Lung (tissue), 12 donors: ENCODE measurements around the gene CDH1. TPM values are rescaled to one million over a fixed set of nuclear protein-coding genes. Genes with fewer than 3 reads are reported as not detected.
A peak's percentile ranks its signal among the peaks of the same experiment; 100 is the strongest.

ENCODE experiments used
- ATAC-seq: fragments of 200-7000 bp; cut with Tn5 transposase; one replicate; pipeline ENCODE4 v1.9.1; 2020; ENCODE audit warnings: moderate number of reproducible peaks; ENCODE audit not compliant: insufficient read depth, low FRiP score
- DNase-seq, 3 donors: peaks; one replicate each; pipeline ENCODE4 v3.0.0-alpha.2; 2013 to 2017
- H3K27ac ChIP-seq, 2 donors: one replicate each; pipeline ENCODE4 v1.5.1; 2013; ENCODE audit warnings: mild to moderate bottlenecking in 2 of 2, moderate library complexity in 2 of 2, control low read depth in 1 of 2, inconsistent platforms in 1 of 2, low read depth in 1 of 2, low read length in 1 of 2
- H3K27me3 ChIP-seq, 3 donors: one replicate each; pipeline ENCODE4 v1.5.1; 2013; ENCODE audit warnings: low read length in 2 of 3; ENCODE audit not compliant: control insufficient read depth in 3 of 3, insufficient read depth in 3 of 3
- H3K36me3 ChIP-seq, 4 donors: one replicate each; pipeline ENCODE4 v1.5.1; 2013; ENCODE audit warnings: low read length in 4 of 4, mild to moderate bottlenecking in 1 of 4, moderate library complexity in 1 of 4; ENCODE audit not compliant: control insufficient read depth in 4 of 4, insufficient read depth in 4 of 4
- H3K4me1 ChIP-seq, 5 donors: one replicate each; pipeline ENCODE4 v1.5.1; 2013; ENCODE audit warnings: low read length in 5 of 5, mild to moderate bottlenecking in 2 of 5, moderate library complexity in 1 of 5; ENCODE audit not compliant: control insufficient read depth in 5 of 5, insufficient read depth in 5 of 5
- H3K4me3 ChIP-seq: one replicate; pipeline ENCODE4 v1.5.1; 2013; ENCODE audit warnings: mild to moderate bottlenecking, control low read depth, moderate library complexity
- H3K9ac ChIP-seq, 2 donors: one replicate each; pipeline ENCODE4 v1.5.1; 2013; ENCODE audit warnings: low read length in 2 of 2, control low read depth in 1 of 2; ENCODE audit not compliant: insufficient read depth in 1 of 2
- H3K9me3 ChIP-seq, 4 donors: one replicate each; pipeline ENCODE4 v1.5.1; 2013; ENCODE audit warnings: low read length in 3 of 4, mild to moderate bottlenecking in 1 of 4, moderate library complexity in 1 of 4; ENCODE audit not compliant: control insufficient read depth in 4 of 4, insufficient read depth in 3 of 4
- CTCF ChIP-seq: IDR thresholded peaks from 2 replicates; pipeline ENCODE4 v1.5.1; 2012; ENCODE audit warnings: mild to moderate bottlenecking; ENCODE audit errors: control extremely low read depth, extremely low read depth
- WGBS, 2 donors: extraction: QIAGEN DNeasy Blood & Tissue Kit; methylation state at CpG; one replicate each; pipeline ENCODE4 v1.1.7; 2013; 5-methylcytosine and 5-hydroxymethylcytosine counted together
- polyA plus RNA-seq, 2 donors: library from polyadenylated mRNA; stranded (reverse); fragments of 200-250 nt; gene quantifications; one replicate each; pipeline ENCODE4 v1.2.1, GENCODE V29; 2013
- total RNA-seq, 2 donors: library from RNA; depleted of rRNA in 1 of 2; stranded (reverse); fragments of >200 nt in 1 of 2; gene quantifications; one replicate each; pipeline ENCODE4 v1.2.1, GENCODE V29; 2014 to 2021
- donor health status: control.
- donor health status: control.
- donor health status: Bipolar disorder and iron deficiency.
- donor health status: healthy.
- donor health status: DM: yes; HTN: yes; CAD: no.

CDH1 gene
- total and polyA plus RNA-seq, 4 donors, result 33.2 to 227 (median 95.2) TPM

- H3K9ac ChIP-seq, result no peak overlapping the region
- no peak for ATAC-seq
- no peak for TF ChIP-seq CTCF
- H3K9me3 ChIP-seq, result no peaks in the 10 kb centered on the region
- no peaks in the 10 kb centered on the region for H3K36me3 ChIP-seq
- peaks cover 0 to 3% (median 0%) of the 10 kb centered on the region in 5 donors for H3K4me1 ChIP-seq
- no peak overlapping the region for H3K4me3 ChIP-seq
- WGBS, 2 donors, result 37 to 48% methylated on average over 20 of the region's 20 CpGs
- no peak overlapping the region for H3K27ac ChIP-seq
- H3K27me3 ChIP-seq, result no peaks in the 10 kb centered on the region
- DNase-seq, result peak in 1 of 3 donors; percentile 17
These were observed 55.6 kb downstream of the CDH1 start for GRCh38 chr16:68792465-68793324.

GRCh38 chr16:68793401-68793857 lies 56.3 kb downstream of the CDH1 start:
- Histone ChIP-seq H3K27ac (peak overlapping the region in 1 of 2 donors; percentile 68), H3K36me3 (no peaks in the 10 kb centered on the region), H3K4me1 (peaks cover 0 to 3% (median 0%) of the 10 kb centered on the region in 5 donors), H3K27me3 (no peaks in the 10 kb centered on the region), H3K9ac (no peak overlapping the region), H3K4me3 (no peak overlapping the region), H3K9me3 (no peaks in the 10 kb centered on the region)
- WGBS, 2 donors, result 77 to 90% methylated on average over 8 of the region's 8 CpGs
- TF ChIP-seq CTCF, result no peak
- ATAC-seq (no peak), DNase-seq (no peak)

GRCh38 chr16:68798398-68798797 lies 61.3 kb downstream of the CDH1 start:
- Histone ChIP-seq H3K27ac (peak overlapping the region in 1 of 2 donors; percentile 56), H3K27me3 (no peaks in the 10 kb centered on the region), H3K9me3 (no peaks in the 10 kb centered on the region), H3K9ac (no peak overlapping the region), H3K4me3 (no peak overlapping the region), H3K36me3 (no peaks in the 10 kb centered on the region), H3K4me1 (peaks cover 0 to 5% (median 0%) of the 10 kb centered on the region in 5 donors)
- WGBS, 2 donors, result 62 to 89% methylated on average over 2 of the region's 2 CpGs
- DNase-seq (no peak), ATAC-seq (no peak)
- no peak for TF ChIP-seq CTCF
